Posterior cingulate gyrus (tissue), 11 donors: ENCODE data around the gene POU2F1.

Experiments
- DNase-seq, 10 donors: peaks; one replicate each; pipeline versions ENCODE4 v3.0.0 to v3.0.0-alpha.2; 2020 to 2021; ENCODE audit warnings: mixed read lengths in 3 of 10
- intact Hi-C: fragments of 100-400 bp; cut with DNase I; formaldehyde crosslinking; loops from one replicate; pipeline ENCODE4 v1.15.1; 2023

POU2F1 gene

DNA sequence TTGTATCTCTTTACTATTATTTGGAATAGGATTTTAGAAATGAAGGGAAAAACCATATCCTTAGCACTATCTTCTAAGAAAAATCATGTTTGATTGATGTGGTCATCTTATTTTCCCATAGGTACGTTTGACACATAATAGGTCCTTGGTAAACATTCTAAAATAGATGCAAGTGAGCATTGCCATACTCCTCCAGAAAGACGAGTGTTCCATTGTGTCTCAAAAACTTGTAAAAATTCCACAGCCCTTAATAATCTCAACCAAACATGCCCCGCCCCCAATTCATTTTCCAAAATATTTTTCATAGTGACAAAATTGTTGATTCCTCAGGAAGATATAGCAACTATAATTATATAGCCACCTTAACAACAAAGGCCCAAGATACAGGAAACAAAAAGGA lies 184.2 kb downstream of the POU2F1 start:
- intact Hi-C loops: no loop called here
- DNase-seq: no peak

GRCh38 chr1:167408355-167408754 lies 187.7 kb downstream of the POU2F1 start:
- intact Hi-C loops: no loop called here
- DNase-seq: no peak

DNA sequence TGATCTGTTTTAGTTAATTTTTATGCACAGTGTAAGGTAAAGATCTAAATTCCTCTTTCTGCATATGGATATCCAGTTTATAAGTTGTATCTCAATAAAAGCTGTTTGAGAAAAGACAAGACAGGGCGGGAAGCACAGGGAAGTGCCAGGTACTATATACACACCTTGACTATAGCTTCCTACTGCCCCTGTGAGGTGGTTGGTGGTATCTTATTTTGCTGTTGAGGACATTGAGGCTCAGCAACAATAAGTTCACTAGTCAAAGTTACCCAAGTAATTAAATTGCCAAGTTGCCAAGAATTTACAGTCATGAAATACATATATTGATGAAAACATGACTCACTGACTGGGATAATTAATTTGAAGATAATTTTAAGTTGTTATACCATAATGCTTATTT lies 188.5 kb downstream of the POU2F1 start:
- no peak for DNase-seq
- intact Hi-C loops: no loop called here

- DNase-seq: no peak
- intact Hi-C loops: no loop called here
Observed at GRCh38 chr1:167412072-167412471, 191.4 kb downstream of the POU2F1 start.

DNA sequence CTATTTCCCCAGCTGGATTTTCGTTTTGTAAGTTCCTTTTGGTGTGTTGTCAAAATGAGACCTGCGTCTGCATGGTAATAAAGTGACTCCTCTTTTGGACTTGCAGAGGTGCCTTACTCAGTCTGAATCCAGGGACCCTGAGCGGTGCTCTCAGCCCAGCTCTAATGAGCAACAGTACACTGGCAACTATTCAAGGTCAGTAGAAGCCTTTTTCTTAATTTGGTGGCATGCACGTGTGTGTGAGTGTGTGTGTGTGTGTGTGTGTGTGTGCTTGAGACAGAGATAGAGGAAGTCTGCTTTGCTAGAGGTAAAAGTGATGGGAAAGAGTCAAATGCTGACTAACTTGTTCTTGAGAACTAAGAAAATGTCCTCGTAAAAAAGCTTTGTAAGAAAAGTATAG lies 192.2 kb downstream of the POU2F1 start:
- intact Hi-C loops: no loop called here
- DNase-seq: no peak

GRCh38 chr1:167413328-167413727 lies 192.6 kb downstream of the POU2F1 start:
- intact Hi-C loops: no loop called here
- DNase-seq: no peak

GRCh38 chr1:167416506-167416905 lies 195.8 kb downstream of the POU2F1 start:
- no peak for DNase-seq
- intact Hi-C loops: no loop called here

DNA sequence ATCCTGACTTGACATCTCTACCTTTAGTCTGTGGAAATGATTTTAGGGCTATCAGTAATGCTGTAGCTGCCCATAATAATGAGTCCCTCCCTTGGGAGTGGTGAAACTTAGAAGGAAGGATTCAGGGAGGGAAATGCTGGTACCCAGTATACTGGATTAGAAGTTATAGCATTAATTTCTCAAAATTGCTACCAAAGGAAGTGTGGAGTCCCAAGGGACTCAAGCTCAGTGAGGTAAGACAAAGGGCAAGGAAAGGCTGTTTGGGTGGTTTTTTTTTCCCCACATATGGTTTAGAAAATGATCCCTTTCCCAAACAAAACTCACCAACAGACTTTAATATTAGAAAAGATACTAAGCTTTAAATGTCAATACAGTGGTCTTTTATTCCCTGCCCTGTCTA lies 197.7 kb downstream of the POU2F1 start:
- intact Hi-C loops: no loop called here
- DNase-seq: no peak

DNA sequence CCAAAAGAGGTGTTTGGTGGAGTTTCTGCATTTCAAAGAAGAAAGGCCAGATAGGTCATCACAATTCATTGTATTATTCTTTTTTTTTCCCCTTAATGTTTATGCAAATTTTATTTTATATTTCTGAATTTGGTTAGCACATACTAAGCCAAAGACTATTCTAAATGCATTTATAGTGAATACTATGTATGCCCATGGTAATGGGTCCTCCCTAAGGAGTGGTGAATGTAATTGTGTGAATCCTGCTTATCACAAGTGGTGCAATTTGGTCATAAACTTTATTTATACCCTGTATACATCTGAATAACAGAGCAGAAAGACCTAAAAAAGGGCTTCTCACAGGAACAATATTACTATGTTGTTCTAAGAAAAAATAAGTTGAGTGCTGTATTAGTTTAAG lies 198.6 kb downstream of the POU2F1 start:
- DNase-seq: no peak
- intact Hi-C loops: no loop called here

- no peak for DNase-seq
- intact Hi-C loops: no loop called here
Observed at GRCh38 chr1:167420510-167420909, 199.8 kb downstream of the POU2F1 start.

DNA sequence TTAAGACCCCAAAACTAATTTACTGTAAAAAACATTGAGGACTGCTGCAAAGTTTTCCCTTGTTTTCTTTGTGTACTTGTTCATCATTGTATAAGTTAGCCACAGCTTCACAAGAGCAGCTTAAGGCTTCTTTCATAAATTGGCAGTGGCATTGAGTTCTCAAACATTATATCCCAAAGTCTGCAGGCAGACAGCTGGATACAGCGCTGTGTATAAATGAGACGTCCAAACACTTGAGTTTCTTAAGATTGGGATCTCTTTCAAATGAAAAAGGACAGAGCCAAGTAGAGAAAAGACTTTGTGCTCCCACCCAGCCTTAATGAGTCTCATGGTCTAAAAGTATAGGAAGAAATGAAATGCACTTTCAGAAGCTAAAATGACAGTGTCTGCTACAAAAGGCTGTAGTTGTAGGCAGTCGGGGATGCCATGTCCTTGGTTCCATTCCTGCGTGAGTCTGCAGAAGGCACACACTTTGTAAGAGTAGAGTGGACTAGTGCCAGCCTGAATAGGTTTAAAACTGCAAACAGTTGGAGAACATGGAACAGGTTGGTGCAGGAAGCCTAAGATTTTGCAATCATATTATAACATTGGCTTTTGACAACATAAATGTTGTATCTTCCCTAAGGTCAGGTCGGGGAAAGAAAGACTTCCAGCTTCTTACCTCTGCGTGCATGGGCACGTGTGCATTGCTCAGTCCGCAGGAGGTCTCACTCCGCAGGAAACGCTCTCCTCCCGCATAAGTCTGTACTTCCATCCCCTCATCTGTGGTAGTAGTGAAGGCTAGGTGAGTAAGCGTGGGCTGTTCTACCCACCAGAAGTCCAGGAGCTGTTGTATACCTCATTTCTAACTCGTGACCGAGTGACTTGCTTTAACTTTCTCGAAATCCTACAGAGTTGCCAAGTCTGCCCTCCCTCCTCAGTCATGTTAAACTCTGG lies 203.3 kb downstream of the POU2F1 start:
- DNase-seq: peak in 1 of 10 donors; percentile 45
- intact Hi-C loops: no loop called here

DNA sequence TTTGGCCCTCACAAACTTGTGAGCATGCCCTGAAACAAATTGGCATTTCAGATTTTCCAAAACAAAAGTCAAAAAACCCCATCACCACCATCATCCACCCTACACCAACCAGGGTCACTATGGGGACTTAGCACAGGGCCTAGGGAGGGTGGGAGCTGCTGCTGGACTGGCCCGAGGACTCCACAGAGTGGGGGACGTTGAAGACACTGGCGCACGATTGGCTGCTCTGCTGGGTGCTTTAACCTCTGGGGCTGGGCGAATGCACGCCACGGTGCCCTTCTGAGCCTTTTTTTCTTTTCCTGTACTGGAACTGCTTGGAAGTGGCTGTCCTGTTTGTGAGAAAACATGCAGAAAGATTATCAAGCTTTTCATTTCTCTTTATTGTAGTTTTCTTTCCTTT lies 204.8 kb downstream of the POU2F1 start:
- intact Hi-C loops: no loop called here
- DNase-seq: peak in 1 of 10 donors; percentile 67

- intact Hi-C loops: no loop called here
- no peak for DNase-seq
Observed at GRCh38 chr1:167426716-167427115, 206.0 kb downstream of the POU2F1 start.

GRCh38 chr1:167427848-167428247 lies 207.2 kb downstream of the POU2F1 start:
- intact Hi-C loops: no loop called here
- peak in 1 of 10 donors; percentile 71 for DNase-seq

GRCh38 chr1:167428395-167428794 lies 207.7 kb downstream of the POU2F1 start:
- no peak for DNase-seq
- intact Hi-C loops: no loop called here

DNA sequence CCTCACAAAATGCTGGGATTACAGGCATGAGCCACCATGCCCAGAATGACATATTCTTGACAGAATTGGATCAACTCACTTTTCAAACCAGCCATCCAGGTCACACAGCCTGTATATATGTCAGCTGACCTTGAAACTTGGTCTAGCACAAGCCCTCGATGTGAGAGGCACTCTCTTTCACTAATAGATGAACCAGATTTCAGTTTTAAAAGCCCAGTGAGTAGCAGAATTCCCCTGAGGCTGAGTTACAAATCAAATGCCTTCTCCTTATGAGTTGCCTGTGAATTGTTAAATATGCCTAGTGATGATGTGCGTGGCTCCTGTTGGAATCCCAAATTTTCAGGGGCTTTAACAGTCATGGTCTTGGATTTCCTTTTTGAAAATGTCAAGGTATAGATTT lies 208.9 kb downstream of the POU2F1 start:
- intact Hi-C loops: no loop called here
- DNase-seq: no peak

DNA sequence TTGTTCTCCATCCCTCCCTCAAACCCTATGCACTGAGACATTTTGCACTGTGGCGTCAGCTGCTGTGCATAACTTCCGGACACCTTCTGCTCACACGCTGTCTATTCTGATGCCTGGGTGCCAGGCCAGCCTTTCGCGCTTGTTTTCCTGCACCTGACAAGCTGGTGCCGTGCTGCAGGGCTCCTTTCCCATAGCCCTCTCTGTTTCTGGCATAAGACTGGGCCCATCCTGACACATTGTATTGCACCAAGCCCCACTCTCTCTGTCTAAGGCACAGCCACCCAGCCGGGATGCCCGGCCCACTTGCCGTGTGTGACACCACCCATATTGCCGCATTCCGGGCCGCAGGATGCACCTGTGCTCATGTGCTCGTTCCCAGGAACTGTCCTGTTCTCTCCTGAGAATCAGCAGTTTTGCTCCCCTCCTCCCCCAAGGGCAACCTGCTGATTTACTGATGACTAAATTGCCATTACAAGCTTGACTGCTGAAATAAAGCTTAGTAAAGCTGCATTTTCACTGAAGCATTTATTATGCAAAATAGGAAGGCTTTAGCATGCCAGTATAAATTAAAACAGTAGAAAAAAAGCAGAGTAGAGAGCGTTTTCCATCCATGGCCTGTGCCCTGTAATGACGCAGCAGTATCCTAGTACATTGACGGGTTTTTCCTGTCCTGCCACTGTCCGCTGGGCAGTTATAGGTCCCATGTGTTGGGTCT lies 209.6 kb downstream of the POU2F1 start:
- intact Hi-C loops: no loop called here
- peak in 1 of 10 donors; percentile 68 for DNase-seq

DNA sequence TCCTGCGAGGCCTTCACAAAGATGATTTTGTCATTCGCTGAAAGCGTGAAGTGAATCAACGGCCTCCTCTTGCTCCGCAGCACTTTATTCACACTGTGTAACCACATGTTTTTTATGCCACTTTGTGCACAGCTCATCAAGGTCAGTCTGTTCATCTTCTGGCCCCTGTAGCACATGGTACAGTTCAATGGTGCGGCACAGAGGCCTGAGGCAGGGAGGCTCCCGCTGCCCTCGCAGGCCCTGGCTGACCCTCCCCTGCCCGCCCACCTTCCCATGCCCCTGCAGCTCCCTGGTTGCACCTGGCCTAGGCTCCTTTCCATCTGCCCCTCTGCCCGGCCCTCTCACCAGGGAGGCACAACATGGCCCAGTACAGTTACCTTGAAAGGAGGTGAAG lies 210.2 kb downstream of the POU2F1 start:
- peak in 1 of 10 donors; percentile 45 for DNase-seq
- intact Hi-C loops: no loop called here

- peak in 1 of 10 donors; percentile 43 for DNase-seq
Observed at GRCh38 chr1:167431261-167431908, 210.7 kb downstream of the POU2F1 start.

DNA sequence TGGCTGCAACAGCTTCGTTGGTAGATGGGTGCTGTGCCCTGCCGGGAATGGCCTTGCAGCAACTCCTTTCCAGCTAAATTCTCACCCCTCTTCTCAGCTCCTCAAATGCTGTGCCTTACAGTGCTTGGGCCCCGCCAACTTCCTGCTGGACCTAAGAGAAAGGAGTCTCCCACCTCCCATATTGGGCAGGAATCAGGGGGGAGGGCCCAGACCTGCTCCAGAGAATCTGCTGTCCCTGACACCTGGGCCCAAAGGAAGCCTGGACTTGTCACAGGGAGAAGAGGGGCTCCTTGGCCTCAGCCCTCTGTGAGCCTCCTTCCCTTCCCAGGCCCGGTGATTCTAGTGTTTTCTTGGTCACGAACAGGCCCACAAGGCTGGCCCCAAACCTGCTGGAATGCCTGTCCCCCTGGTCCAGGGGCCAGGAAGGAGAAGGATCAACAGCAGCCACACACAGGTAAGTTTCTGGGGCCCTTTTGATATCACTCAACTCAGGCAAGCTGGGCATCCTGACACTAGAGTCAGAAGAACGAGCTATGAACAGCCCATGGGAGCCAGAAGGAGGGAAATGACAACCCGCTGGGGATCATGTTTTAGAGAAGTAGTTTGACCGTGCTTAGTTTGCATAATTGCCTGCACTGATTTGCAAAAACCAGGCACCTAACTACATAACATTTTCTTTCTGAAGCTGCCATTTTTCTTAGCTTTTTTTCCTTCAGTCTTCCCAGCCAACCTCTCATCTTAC lies 211.4 kb downstream of the POU2F1 start:
- intact Hi-C loops: no loop called here
- DNase-seq: peak in 1 of 10 donors; percentile 73

More at GRCh38 chr1:167431261-167431908, 210.7 kb downstream of the POU2F1 start:
- intact Hi-C loops: no loop called here
